ENCODE results near the gene PRKCA.
"Not testable (repeated sequence)": the region's sequence is repeated elsewhere in the genome, so short reads cannot be mapped to it uniquely, and the experiment has no call there.

The PRKCA gene

GRCh38 chr17:66441101-66441661 is 138.8 kb downstream of the PRKCA start:
- DNase-seq (ENCODE audit: low read depth) = no peak

- DNase-seq (ENCODE audit: low read depth) = no peak
Measured at GRCh38 chr17:66443166-66443565, 140.8 kb downstream of the PRKCA start.

- DNase-seq (ENCODE audit: low read depth) = no peak
Measured at GRCh38 chr17:66443606-66444005, 141.2 kb downstream of the PRKCA start.

- no peak for DNase-seq (ENCODE audit: low read depth)
Measured at GRCh38 chr17:66444031-66444430, 141.6 kb downstream of the PRKCA start.

GRCh38 chr17:66445229-66445628 is 142.8 kb downstream of the PRKCA start:
- no peak for DNase-seq (ENCODE audit: low read depth)

GRCh38 chr17:66446419-66446818 is 144.0 kb downstream of the PRKCA start:
- DNase-seq (ENCODE audit: low read depth) = no peak

GRCh38 chr17:66447159-66447558 is 144.7 kb downstream of the PRKCA start:
- DNase-seq (ENCODE audit: low read depth) = no peak

GRCh38 chr17:66448026-66448639 is 145.7 kb downstream of the PRKCA start:
- no peak for DNase-seq (ENCODE audit: low read depth)

GRCh38 chr17:66449418-66449977 is 147.1 kb downstream of the PRKCA start:
- no peak for DNase-seq (ENCODE audit: low read depth)

- no peak for DNase-seq (ENCODE audit: low read depth)
Measured at GRCh38 chr17:66450008-66450851, 147.8 kb downstream of the PRKCA start.

- no peak for DNase-seq (ENCODE audit: low read depth)
Measured at GRCh38 chr17:66450852-66451158, 148.4 kb downstream of the PRKCA start.

GRCh38 chr17:66451188-66452149 is 149.1 kb downstream of the PRKCA start:
- no peak for DNase-seq (ENCODE audit: low read depth)

- no peak for DNase-seq (ENCODE audit: low read depth)
Measured at GRCh38 chr17:66455060-66455459, 152.6 kb downstream of the PRKCA start.

- DNase-seq (ENCODE audit: low read depth) = not testable (repeated sequence)
Measured at GRCh38 chr17:66457499-66457898, 155.1 kb downstream of the PRKCA start.

- DNase-seq (ENCODE audit: low read depth) = no peak
Measured at GRCh38 chr17:66458782-66459181, 156.4 kb downstream of the PRKCA start.

- no peak for DNase-seq (ENCODE audit: low read depth)
Measured at GRCh38 chr17:66459811-66460270, 157.4 kb downstream of the PRKCA start.

- no peak for DNase-seq (ENCODE audit: low read depth)
Measured at GRCh38 chr17:66460558-66460957, 158.1 kb downstream of the PRKCA start.

- DNase-seq (ENCODE audit: low read depth) = no peak
Measured at GRCh38 chr17:66461343-66461995, 159.1 kb downstream of the PRKCA start.

GRCh38 chr17:66462010-66462409 is 159.6 kb downstream of the PRKCA start:
- DNase-seq (ENCODE audit: low read depth) = no peak

- DNase-seq (ENCODE audit: low read depth) = no peak
Measured at GRCh38 chr17:66464921-66465320, 162.5 kb downstream of the PRKCA start.

GRCh38 chr17:66465701-66466100 is 163.3 kb downstream of the PRKCA start:
- DNase-seq (ENCODE audit: low read depth) = no peak

Data from stimulated activated CD8-positive, alpha-beta memory T cell treated with anti-CD3 and anti-CD28 coated beads, Interleukin-4, amount 100 ng/mL, for 24 hours (primary cell).